Natural killer cell (primary cell): ENCODE data around the gene SYCP2L. TPM values are rescaled to one million over a fixed set of nuclear protein-coding genes. Genes with fewer than 3 reads are reported as not detected.

Experiments
- ATAC-seq, 3 donors: fragments of 150-1000 bp in 2 of 3; fragments of 200-7000 bp in 1 of 3; cut with Tn5 transposase; 1 replicate in 1 of 3; 2 replicates in 2 of 3; pipeline ENCODE4 v1.10.0; 2021; ENCODE audit warnings: mild to moderate bottlenecking in 2 of 3, moderate library complexity in 2 of 3
- DNase-seq, 2 donors: peaks; one replicate each; pipeline versions ENCODE4 v3.0.0 to v3.0.0-alpha.2; 2013 to 2021; ENCODE audit warnings: mixed read lengths in 1 of 2
- H3K27ac ChIP-seq: one replicate; pipeline ENCODE4 v1.5.1; 2013; ENCODE audit warnings: mild to moderate bottlenecking, low read length
- H3K27me3 ChIP-seq: one replicate; pipeline ENCODE4 v1.6.1; 2013; ENCODE audit warnings: low read length; ENCODE audit not compliant: control insufficient read depth, insufficient read depth
- H3K36me3 ChIP-seq: one replicate; pipeline ENCODE4 v1.6.1; 2013; ENCODE audit warnings: low read length; ENCODE audit not compliant: control insufficient read depth, insufficient read depth
- H3K4me1 ChIP-seq: one replicate; pipeline ENCODE4 v1.6.1; 2013; ENCODE audit warnings: low read length; ENCODE audit not compliant: control insufficient read depth, insufficient read depth
- H3K4me3 ChIP-seq: one replicate; pipeline ENCODE4 v1.5.1; 2013; ENCODE audit warnings: low read length
- H3K9me3 ChIP-seq: one replicate; pipeline ENCODE4 v1.6.1; 2013; ENCODE audit warnings: low read length; ENCODE audit not compliant: control insufficient read depth, insufficient read depth
- H3K27ac Mint-ChIP-seq, 2 donors: one replicate each; pipeline ENCODE4 v1.8.0; 2022; ENCODE audit warnings: mild to moderate bottlenecking in 2 of 2, mixed read lengths in 2 of 2, moderate library complexity in 1 of 2
- H3K27me3 Mint-ChIP-seq, 2 donors: one replicate each; pipeline ENCODE4 v1.8.0; 2022; ENCODE audit warnings: low read depth in 2 of 2, mixed read lengths in 2 of 2
- H3K36me3 Mint-ChIP-seq: one replicate; pipeline ENCODE4 v1.8.0; 2022; ENCODE audit warnings: mixed read lengths
- H3K4me1 Mint-ChIP-seq, 2 donors: one replicate each; pipeline ENCODE4 v1.8.0; 2022; ENCODE audit warnings: mixed read lengths in 2 of 2
- H3K4me3 Mint-ChIP-seq: one replicate; pipeline ENCODE4 v1.8.0; 2022; ENCODE audit warnings: mild to moderate bottlenecking, moderate library complexity, mixed read lengths
- H3K9me3 Mint-ChIP-seq, 2 donors: one replicate each; pipeline ENCODE4 v1.8.0; 2022; ENCODE audit warnings: mixed read lengths in 2 of 2
- CTCF ChIP-seq: fragments of 200-600 bp; IDR thresholded peaks from one replicate; pipeline ENCODE4 v1.8.0; 2022; ENCODE audit warnings: antibody characterized with exemption
- WGBS: methylation state at CpG from one replicate; pipeline ENCODE4 v1.1.7; 2013; ENCODE audit warnings: missing lambda C conversion rate; ENCODE audit not compliant: insufficient coverage; 5-methylcytosine and 5-hydroxymethylcytosine counted together
- intact Hi-C: fragments of 100-400 bp; cut with micrococcal nuclease; formaldehyde crosslinking; loops from one replicate; pipeline ENCODE4 v1.14.2; 2022
- total RNA-seq, 4 donors: library from RNA; stranded (reverse); fragments of 120-200 nt in 1 of 4; gene quantifications; one replicate each; pipeline versions ENCODE4 v1.2.3 to v1.2.4, GENCODE V29; 2013 to 2022

SYCP2L gene
- total RNA-seq, 3 donors from 2014 or later (not counting 1 experiment from before 2014, with no cell fraction given), result 0.82 to 7.3 TPM; not detected in 1

- H3K36me3 ChIP-seq, result no peaks in the 10 kb centered on the region
- no peaks in the 10 kb centered on the region for H3K36me3 Mint-ChIP-seq
- no peaks in the 10 kb centered on the region for H3K4me1 Mint-ChIP-seq
- ATAC-seq (no peak), DNase-seq (no peak)
- H3K27me3 ChIP-seq, result no peaks in the 10 kb centered on the region
- no peak overlapping the region for H3K27ac Mint-ChIP-seq
- H3K9me3 Mint-ChIP-seq, result no peaks in the 10 kb centered on the region
- H3K4me3 Mint-ChIP-seq, result no peak overlapping the region
- no peaks in the 10 kb centered on the region for H3K9me3 ChIP-seq
- no peak for TF ChIP-seq CTCF
- 95% methylated on average over 15 of the region's 15 CpGs for WGBS
- no peaks in the 10 kb centered on the region for H3K4me1 ChIP-seq
- peaks cover 7 to 10% of the 10 kb centered on the region in 2 donors for H3K27me3 Mint-ChIP-seq
- no peak overlapping the region for H3K4me3 ChIP-seq
- no peak overlapping the region for H3K27ac ChIP-seq
- intact Hi-C loops, result no loop called here
Measured at GRCh38 chr6:10989587-10989986, 102.7 kb downstream of the SYCP2L start.

GRCh38 chr6:10991115-10991514, 104.3 kb downstream of the SYCP2L start:
- intact Hi-C loops, result no loop called here
- ATAC-seq (no peak), DNase-seq (no peak)
- no peaks in the 10 kb centered on the region for H3K36me3 Mint-ChIP-seq
- no peak overlapping the region for H3K27ac Mint-ChIP-seq
- WGBS, result 70% methylated on average over 1 of the region's 2 CpGs
- H3K4me3 Mint-ChIP-seq, result no peak overlapping the region
- no peaks in the 10 kb centered on the region for H3K9me3 Mint-ChIP-seq
- Histone ChIP-seq H3K4me1 (no peaks in the 10 kb centered on the region), H3K27me3 (no peaks in the 10 kb centered on the region), H3K36me3 (no peaks in the 10 kb centered on the region), H3K4me3 (no peak overlapping the region), H3K9me3 (no peaks in the 10 kb centered on the region), H3K27ac (no peak overlapping the region)
- no peak for TF ChIP-seq CTCF
- H3K4me1 Mint-ChIP-seq, result no peaks in the 10 kb centered on the region
- H3K27me3 Mint-ChIP-seq, result peaks cover 7 to 10% of the 10 kb centered on the region in 2 donors

GRCh38 chr6:10993896-10994295, 107.0 kb downstream of the SYCP2L start:
- no peak for ATAC-seq
- WGBS, result 93% methylated on average over 8 of the region's 8 CpGs
- Histone ChIP-seq H3K27ac (no peak overlapping the region), H3K27me3 (no peaks in the 10 kb centered on the region), H3K4me3 (no peak overlapping the region), H3K36me3 (no peaks in the 10 kb centered on the region), H3K4me1 (no peaks in the 10 kb centered on the region), H3K9me3 (no peaks in the 10 kb centered on the region)
- H3K4me3 Mint-ChIP-seq, result no peak overlapping the region
- DNase-seq, result no peak
- no peaks in the 10 kb centered on the region for H3K36me3 Mint-ChIP-seq
- no peaks in the 10 kb centered on the region for H3K9me3 Mint-ChIP-seq
- H3K4me1 Mint-ChIP-seq, result no peaks in the 10 kb centered on the region
- TF ChIP-seq CTCF, result no peak
- intact Hi-C loops, result no loop called here
- no peak overlapping the region for H3K27ac Mint-ChIP-seq
- H3K27me3 Mint-ChIP-seq, result peaks cover 4 to 12% of the 10 kb centered on the region in 2 donors

GRCh38 chr6:10995114-10995707, 108.4 kb downstream of the SYCP2L start:
- H3K36me3 ChIP-seq, result no peaks in the 10 kb centered on the region
- H3K4me3 Mint-ChIP-seq, result no peak overlapping the region
- intact Hi-C loops, result no loop called here
- TF ChIP-seq CTCF, result no peak
- no peak for ATAC-seq
- no peaks in the 10 kb centered on the region for H3K36me3 Mint-ChIP-seq
- no peaks in the 10 kb centered on the region for H3K27me3 ChIP-seq
- H3K4me3 ChIP-seq, result no peak overlapping the region
- no peaks in the 10 kb centered on the region for H3K9me3 Mint-ChIP-seq
- WGBS, result 82% methylated on average over 4 of the region's 4 CpGs
- no peak overlapping the region for H3K27ac Mint-ChIP-seq
- DNase-seq, result no peak
- H3K4me1 Mint-ChIP-seq, result no peaks in the 10 kb centered on the region
- H3K27ac ChIP-seq, result no peak overlapping the region
- no peaks in the 10 kb centered on the region for H3K4me1 ChIP-seq
- no peaks in the 10 kb centered on the region for H3K9me3 ChIP-seq
- peaks cover 8 to 19% of the 10 kb centered on the region in 2 donors for H3K27me3 Mint-ChIP-seq
